ENCODE data around the gene CTSW.

CTSW gene

DNA sequence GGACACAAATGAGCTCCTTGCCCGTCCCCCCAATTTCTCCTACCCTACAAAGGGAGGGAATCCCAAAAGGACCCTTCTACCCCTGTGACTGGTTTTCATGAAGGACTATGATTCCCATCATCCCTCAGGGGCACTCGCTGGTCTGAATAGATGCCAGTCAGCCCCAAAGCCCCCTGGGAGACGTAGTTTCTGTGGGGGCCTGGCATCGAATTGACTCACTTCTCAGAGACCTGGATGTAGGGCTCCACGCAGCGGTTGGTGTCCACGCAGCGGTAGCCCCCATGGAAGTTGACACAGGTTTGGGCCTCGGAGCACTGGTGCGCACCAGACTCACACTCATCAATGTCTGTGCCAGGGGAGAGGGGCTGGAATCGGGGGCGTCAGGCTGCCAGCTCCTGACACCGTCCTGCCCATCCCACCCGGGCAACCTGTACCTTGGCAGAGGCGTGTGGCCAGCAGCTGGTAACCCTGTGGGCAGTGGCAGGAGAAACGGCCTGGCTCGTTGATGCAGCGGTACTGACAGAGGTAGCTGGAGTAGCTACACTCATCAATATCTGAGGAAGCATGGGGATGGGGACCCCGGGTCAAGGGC lies 11.5 kb upstream of the CTSW start:
- DNase-seq = peak; percentile 33

DNA sequence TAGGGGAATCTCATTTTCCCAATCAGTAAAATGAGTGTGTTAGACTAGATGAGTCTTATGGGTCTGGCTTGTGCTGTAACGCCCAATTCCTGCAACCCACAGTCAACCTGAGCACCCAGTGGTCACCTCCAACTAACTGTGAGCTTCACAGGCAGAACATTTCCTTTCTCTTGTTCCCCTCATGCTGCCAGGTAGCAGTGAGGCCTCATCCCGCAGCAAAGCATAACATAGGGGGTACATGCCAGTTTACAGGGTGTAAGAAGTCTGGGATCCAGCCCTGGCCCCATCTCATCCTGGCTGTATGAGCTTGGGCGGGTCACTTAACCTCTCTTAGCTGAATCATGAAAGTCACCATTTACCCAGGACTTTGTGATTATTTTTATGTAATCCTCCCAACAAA lies 10.7 kb upstream of the CTSW start:
- DNase-seq = no peak

GRCh38 chr11:65869643-65870306 lies 9.9 kb upstream of the CTSW start:
- DNase-seq = no peak

GRCh38 chr11:65870307-65870658 lies 9.4 kb upstream of the CTSW start:
- no peak for DNase-seq

GRCh38 chr11:65870706-65871681 lies 8.6 kb upstream of the CTSW start:
- no peak for DNase-seq

GRCh38 chr11:65871811-65872548 lies 7.7 kb upstream of the CTSW start:
- DNase-seq = no peak

- DNase-seq = no peak
Measured at GRCh38 chr11:65872586-65873317, 6.9 kb upstream of the CTSW start, which contains the start of gene EFEMP2. EFEMP2 (minus strand) TSS chr11:65872800; CDS start chr11:65872354, 446 bp downstream.

DNA sequence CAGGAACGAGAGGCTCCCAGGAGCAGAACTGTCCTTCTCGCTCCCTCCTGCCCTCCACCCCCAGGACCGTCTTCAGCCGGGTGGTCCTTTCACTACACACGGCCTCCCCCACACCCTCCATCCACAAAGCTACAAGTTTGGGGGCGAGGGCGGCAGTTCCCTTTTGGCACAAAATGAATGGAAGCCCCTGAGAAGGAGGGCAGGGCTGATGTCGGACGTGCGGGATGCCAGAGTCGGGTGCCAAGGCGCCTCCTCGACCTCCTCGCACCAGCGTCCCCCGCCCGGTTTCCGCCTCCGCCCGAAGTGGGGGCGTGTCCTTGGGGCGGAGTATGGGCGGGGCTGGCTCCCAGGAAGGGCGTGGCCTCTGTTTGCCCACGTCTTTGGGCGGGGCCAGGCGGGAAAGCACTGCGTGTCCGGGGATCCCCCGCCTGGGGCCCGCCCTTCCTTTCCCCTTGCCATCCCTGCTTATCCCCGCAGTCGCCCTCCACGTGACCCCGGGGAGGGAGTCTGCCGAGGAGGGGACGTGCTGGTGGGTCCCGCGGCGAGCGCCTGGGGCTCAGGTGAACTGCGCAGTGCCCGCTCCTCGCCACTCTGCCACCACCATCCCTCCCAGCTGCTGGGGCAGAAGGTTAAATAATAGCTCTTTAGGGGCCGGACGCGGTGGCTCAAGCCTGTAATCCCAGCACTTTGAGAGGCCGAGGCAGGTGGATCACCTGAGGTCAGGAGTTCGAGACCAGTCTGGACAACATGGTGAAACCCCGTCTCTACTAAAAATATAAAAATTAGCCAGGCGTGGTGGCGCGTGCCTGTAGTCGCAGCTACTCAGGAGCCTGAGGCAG lies 6.1 kb upstream of the CTSW start:
- DNase-seq = peak; percentile 94

GRCh38 chr11:65880027-65880426 lies 390 bp downstream of the CTSW start:
- DNase-seq = no peak

DNA sequence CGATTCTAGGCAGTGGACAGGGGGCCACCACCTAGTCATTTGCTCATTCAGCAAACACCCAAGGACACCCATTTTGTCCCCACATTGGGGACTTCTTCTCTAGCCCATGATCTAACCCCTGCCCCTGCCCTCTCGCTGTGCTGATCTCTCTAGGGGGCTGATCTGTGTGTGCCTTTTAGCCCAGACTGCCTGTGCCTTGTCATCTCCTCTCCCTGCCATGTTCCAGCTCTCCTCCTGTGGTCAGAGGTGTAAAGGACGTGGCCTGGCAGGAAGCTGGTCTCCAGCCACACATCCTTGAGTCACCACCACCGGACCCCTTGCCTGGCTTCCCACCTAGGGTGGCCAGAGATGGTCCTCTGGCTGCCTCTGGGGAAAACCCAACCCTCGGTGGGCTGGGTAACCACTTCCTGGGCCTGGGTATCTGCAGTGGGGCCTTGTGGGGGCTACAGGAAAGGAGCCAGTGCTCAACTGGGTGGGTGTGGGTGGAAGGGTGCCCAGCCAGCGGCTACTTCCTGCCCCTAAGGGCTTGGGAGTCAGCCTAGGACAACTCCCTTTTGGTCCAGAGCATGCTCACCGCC lies 1.3 kb downstream of the CTSW start:
- DNase-seq = no peak

DNA sequence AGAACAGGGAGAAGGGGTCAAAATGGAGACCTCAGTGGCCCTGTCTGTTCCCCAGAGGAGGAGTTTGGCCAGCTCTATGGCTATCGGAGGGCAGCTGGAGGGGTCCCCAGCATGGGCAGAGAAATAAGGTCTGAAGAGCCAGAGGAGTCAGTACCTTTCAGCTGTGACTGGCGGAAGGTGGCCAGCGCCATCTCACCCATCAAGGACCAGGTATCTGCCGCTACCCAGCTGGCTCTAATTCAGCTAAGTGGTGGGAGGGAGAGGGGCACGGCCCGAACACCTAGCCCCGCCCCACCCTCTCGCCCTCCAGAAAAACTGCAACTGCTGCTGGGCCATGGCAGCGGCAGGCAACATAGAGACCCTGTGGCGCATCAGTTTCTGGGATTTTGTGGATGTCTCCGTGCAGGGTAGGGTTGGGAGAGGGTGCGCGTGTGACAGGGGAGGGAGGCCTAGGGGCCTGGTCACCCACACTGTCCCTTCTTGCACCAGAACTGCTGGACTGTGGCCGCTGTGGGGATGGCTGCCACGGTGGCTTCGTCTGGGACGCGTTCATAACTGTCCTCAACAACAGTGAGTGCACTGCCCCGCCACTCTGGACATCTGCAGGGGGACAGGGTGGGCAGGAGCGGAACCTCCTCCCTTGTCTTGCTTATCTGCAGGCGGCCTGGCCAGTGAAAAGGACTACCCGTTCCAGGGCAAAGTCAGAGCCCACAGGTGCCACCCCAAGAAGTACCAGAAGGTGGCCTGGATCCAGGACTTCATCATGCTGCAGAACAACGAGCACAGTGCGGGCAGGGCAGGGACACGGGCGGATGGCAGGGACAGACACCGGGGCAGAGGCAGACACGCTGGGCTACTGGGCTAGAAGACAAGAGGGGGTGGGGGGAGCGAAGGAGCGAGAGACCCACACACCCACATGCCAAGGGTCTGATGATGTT lies 2.8 kb downstream of the CTSW start:
- DNase-seq = no peak

- DNase-seq = no peak
Measured at GRCh38 chr11:65883058-65883761, 3.6 kb downstream of the CTSW start.

- no peak for DNase-seq
Measured at GRCh38 chr11:65883786-65884715, 4.4 kb downstream of the CTSW start.

- DNase-seq = peak; percentile 85
Measured at GRCh38 chr11:65884716-65885092, 5.1 kb downstream of the CTSW start.

DNA sequence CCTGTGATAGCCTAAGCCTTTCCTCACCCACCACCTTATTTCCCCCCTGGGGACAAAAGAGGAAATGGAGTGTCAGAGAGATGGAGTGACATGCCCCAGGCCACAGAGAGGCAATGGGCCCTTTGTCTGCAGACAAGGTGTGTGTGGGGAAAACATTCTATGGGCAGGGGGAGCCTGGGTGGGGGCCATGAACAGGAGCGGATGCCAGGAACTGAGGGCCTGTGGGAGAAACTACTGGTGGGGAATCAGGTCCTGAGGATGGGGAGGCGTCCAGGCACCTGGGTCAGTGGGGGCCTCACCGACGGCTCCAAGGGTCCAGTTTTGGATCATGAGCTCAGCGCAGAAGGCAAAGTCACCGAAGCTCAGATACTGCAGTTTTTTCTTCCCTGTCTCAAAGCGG lies 5.6 kb downstream of the CTSW start:
- DNase-seq = no peak

GRCh38 chr11:65885808-65886536 lies 6.3 kb downstream of the CTSW start:
- no peak for DNase-seq

All from CD4-positive, alpha-beta T cell treated with Interleukin-6 for 4 hours (primary cell).